Endodermal cell (in vitro differentiated cells): ENCODE measurements around the gene OTOS. TPM values are rescaled to one million over a fixed set of nuclear protein-coding genes. Genes with fewer than 3 reads are reported as not detected.

Experiments
- DNase-seq: peaks from one replicate; pipeline ENCODE4 v3.0.0-alpha.2; 2017
- H3K27ac ChIP-seq: 2 replicates; pipeline ENCODE4 v1.5.1; 2013; ENCODE audit warnings: mild to moderate bottlenecking, low read depth, low read length, moderate library complexity
- H3K27me3 ChIP-seq: 2 replicates; pipeline ENCODE4 v1.6.1; 2013; ENCODE audit warnings: mild to moderate bottlenecking, low read length, moderate library complexity; ENCODE audit not compliant: insufficient read depth, control insufficient read depth, poor library complexity, severe bottlenecking
- H3K36me3 ChIP-seq: 2 replicates; pipeline ENCODE4 v1.7.0; 2013; ENCODE audit warnings: mild to moderate bottlenecking, low read length, moderate library complexity; ENCODE audit not compliant: control insufficient read depth, insufficient read depth
- H3K4me1 ChIP-seq: one replicate; pipeline ENCODE4 v1.7.0; 2013; ENCODE audit warnings: low read length; ENCODE audit not compliant: control insufficient read depth, insufficient read depth
- H3K4me3 ChIP-seq: 2 replicates; pipeline ENCODE4 v1.5.1; 2013; ENCODE audit warnings: mild to moderate bottlenecking, low read length, moderate library complexity
- H3K9ac ChIP-seq: 2 replicates; pipeline ENCODE4 v1.6.1; 2013; ENCODE audit warnings: mild to moderate bottlenecking, low read length, moderate library complexity; ENCODE audit not compliant: poor library complexity, severe bottlenecking; ENCODE audit errors: extremely low read depth
- H3K9me3 ChIP-seq: 2 replicates; pipeline ENCODE4 v1.6.1; 2013; ENCODE audit warnings: mild to moderate bottlenecking, low read length, moderate library complexity; ENCODE audit not compliant: control insufficient read depth
- H3K27ac Mint-ChIP-seq: 2 replicates; pipeline ENCODE4 v1.8.0; 2020; ENCODE audit warnings: mixed read lengths
- H3K27me3 Mint-ChIP-seq: 2 replicates; pipeline ENCODE4 v1.8.0; 2021; ENCODE audit warnings: mild to moderate bottlenecking, mixed read lengths; ENCODE audit not compliant: insufficient read depth
- H3K36me3 Mint-ChIP-seq: 2 replicates; pipeline ENCODE4 v1.8.0; 2020; ENCODE audit warnings: low read depth, mixed read lengths
- H3K4me1 Mint-ChIP-seq: 2 replicates; pipeline ENCODE4 v1.8.0; 2020; ENCODE audit warnings: mixed read lengths
- H3K4me3 Mint-ChIP-seq: 2 replicates; pipeline ENCODE4 v1.8.0; 2020; ENCODE audit warnings: mild to moderate bottlenecking, moderate library complexity, mixed read lengths
- H3K9me3 Mint-ChIP-seq: 2 replicates; pipeline ENCODE4 v1.8.0; 2020; ENCODE audit warnings: mild to moderate bottlenecking, mixed read lengths
- CTCF ChIP-seq: fragments of 200-600 bp; sonication (generic); conservative IDR thresholded peaks from 2 replicates; pipeline ENCODE4 v1.5.0; 2021; ENCODE audit warnings: antibody characterized with exemption, mild to moderate bottlenecking
- WGBS, 2 experiments: methylation state at CpG; one replicate each; pipeline versions ENCODE4 v1.1.5 to v1.1.7; 2013; ENCODE audit warnings: missing lambda C conversion rate in 2 of 2, mixed read lengths in 1 of 2; ENCODE audit not compliant: insufficient coverage in 1 of 2, insufficient read length in 1 of 2; 5-methylcytosine and 5-hydroxymethylcytosine counted together
- total RNA-seq, 2 donors: library from RNA; stranded (reverse); fragmentation: NEBNext Ultra II Directional in 1 of 2; extraction: Animal tissue kit (Norgen Biotek cat#: 25700) in 1 of 2; gene quantifications; 2 replicates in 1 of 2; 3 replicates in 1 of 2; pipeline ENCODE4 v1.2.1, GENCODE V29; 2021

Gene OTOS
- total RNA-seq, 2 donors from 2014 or later = not detected

DNA sequence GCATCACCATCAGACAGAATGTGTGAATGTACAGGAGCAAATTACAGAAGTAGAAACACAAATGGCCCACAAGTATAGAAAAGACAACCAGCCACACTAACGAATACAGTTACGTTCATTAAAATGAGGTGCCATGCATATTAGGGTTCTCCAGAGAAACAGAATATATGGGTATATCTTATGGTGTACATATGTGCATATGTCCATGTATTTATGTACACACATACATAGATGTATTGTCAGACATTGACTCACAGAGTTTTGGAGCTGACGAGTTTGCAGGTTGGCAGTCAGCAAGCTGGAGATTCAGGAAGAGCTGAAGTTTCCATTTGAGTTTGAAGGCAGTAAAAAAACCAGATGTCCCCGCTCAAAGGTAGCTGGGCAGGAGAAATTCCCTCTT, 37.3 kb downstream of the OTOS start:
- H3K9me3 ChIP-seq = peaks cover 29% of the 10 kb centered on the region
- Mint-ChIP-seq H3K9me3 (peaks cover 27% of the 10 kb centered on the region), H3K27ac (no peak overlapping the region), H3K4me1 (no peaks in the 10 kb centered on the region), H3K4me3 (no peak overlapping the region), H3K27me3 (peaks cover 20% of the 10 kb centered on the region), H3K36me3 (no peaks in the 10 kb centered on the region)
- no peak for TF ChIP-seq CTCF
- no peak overlapping the region for H3K4me3 ChIP-seq
- H3K9ac ChIP-seq = no peak overlapping the region
- no peaks in the 10 kb centered on the region for H3K36me3 ChIP-seq
- H3K27ac ChIP-seq = no peak overlapping the region
- no peak for DNase-seq
- WGBS, 2 experiments = 82 to 96% methylated on average over 3 to 4 of the region's 4 CpGs
- H3K4me1 ChIP-seq = no peaks in the 10 kb centered on the region
- H3K27me3 ChIP-seq = no peaks in the 10 kb centered on the region

GRCh38 chr2:240098349-240098748, 42.1 kb downstream of the OTOS start:
- no peak for TF ChIP-seq CTCF
- Histone ChIP-seq H3K36me3 (no peaks in the 10 kb centered on the region), H3K4me1 (no peaks in the 10 kb centered on the region), H3K4me3 (no peak overlapping the region), H3K27ac (no peak overlapping the region), H3K27me3 (no peaks in the 10 kb centered on the region), H3K9me3 (peaks cover 50% of the 10 kb centered on the region), H3K9ac (no peak overlapping the region)
- Mint-ChIP-seq H3K4me1 (peaks cover 5% of the 10 kb centered on the region), H3K36me3 (no peaks in the 10 kb centered on the region), H3K9me3 (peaks cover 37% of the 10 kb centered on the region), H3K4me3 (no peak overlapping the region), H3K27ac (no peak overlapping the region), H3K27me3 (peaks cover 36% of the 10 kb centered on the region)
- no peak for DNase-seq
- WGBS, 2 experiments = 93 to 100% methylated on average over 1 to 2 of the region's 2 CpGs

DNA sequence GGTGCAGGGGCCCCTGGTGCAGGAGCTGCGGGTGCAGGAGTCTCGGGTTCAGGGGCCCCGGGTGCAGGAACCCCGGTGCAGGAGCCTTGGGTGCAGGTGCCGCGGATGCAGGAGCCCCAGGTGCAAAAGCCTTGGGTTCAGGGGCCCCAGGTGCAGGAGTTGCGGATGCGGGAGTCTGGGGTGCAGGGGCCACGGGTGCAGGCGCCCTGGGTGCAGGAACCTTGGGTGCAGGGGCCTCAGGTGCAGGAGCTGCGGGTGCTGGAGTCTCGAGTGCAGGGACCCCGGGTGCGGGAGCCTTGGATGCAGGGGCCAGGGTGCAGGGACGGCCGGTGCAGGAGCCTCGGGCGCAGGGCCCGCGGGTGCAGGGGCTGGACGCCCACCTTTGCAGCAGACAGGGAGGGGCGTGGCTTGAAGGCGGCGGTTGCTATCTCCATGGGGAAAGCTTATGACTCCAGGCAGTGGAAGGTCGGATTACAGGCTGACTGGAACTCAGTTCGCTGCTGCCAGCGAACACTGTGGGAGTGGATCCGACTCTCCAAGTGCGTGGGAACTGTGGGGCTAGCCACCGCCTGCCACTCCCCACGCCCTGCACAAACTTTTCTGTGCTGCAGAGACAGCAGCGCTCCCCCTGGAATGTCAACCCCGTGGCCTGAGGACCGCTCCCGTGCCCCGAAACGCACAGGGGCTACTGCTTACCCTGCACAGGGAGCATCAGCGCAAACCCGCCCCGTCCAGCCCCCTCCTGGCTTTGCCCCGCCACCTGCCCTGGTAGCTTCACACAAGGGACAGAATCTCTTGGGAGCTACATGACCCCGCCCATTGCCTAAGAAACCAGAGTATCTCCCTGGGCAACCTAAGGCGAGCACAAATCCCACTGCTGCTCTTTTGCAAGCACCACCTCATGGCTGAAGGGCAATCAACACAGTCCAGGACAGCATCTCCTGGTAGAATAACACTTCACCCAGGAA, 44.6 kb downstream of the OTOS start:
- Mint-ChIP-seq H3K27ac (peak overlapping the region; percentile 74), H3K36me3 (peaks cover 3% of the 10 kb centered on the region), H3K4me3 (peak overlapping the region; percentile 64), H3K4me1 (peaks cover 5% of the 10 kb centered on the region), H3K27me3 (peaks cover 34% of the 10 kb centered on the region), H3K9me3 (peaks cover 43% of the 10 kb centered on the region)
- peak overlapping the region; percentile 59 for H3K4me3 ChIP-seq
- no peaks in the 10 kb centered on the region for H3K4me1 ChIP-seq
- H3K27me3 ChIP-seq = no peaks in the 10 kb centered on the region
- peaks cover 59% of the 10 kb centered on the region for H3K9me3 ChIP-seq
- DNase-seq = peak; percentile 82
- 39 to 42% methylated on average over 17 to 43 of the region's 43 CpGs for WGBS, 2 experiments
- H3K36me3 ChIP-seq = no peaks in the 10 kb centered on the region
- TF ChIP-seq CTCF = no peak
- no peak overlapping the region for H3K27ac ChIP-seq
- H3K9ac ChIP-seq = no peak overlapping the region
